ENCODE results near the gene TROAP.

GRCh38 chr12:49334681-49335080, 11.6 kb downstream of the TROAP start:
- TF ChIP-seq, protein P1, sequence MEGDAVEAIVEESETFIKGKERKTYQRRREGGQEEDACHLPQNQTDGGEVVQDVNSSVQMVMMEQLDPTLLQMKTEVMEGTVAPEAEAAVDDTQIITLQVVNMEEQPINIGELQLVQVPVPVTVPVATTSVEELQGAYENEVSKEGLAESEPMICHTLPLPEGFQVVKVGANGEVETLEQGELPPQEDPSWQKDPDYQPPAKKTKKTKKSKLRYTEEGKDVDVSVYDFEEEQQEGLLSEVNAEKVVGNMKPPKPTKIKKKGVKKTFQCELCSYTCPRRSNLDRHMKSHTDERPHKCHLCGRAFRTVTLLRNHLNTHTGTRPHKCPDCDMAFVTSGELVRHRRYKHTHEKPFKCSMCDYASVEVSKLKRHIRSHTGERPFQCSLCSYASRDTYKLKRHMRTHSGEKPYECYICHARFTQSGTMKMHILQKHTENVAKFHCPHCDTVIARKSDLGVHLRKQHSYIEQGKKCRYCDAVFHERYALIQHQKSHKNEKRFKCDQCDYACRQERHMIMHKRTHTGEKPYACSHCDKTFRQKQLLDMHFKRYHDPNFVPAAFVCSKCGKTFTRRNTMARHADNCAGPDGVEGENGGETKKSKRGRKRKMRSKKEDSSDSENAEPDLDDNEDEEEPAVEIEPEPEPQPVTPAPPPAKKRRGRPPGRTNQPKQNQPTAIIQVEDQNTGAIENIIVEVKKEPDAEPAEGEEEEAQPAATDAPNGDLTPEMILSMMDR (IDR thresholded peaks at IDR 0.05), result no peak
- TF ChIP-seq POLR2A (IDR thresholded peaks at IDR 0.05) (no peak), EP300 (IDR thresholded peaks at IDR 0.05) (no peak)

All from ovary (tissue), 3 donors.